ENCODE measurements around the gene TRIM67. TPM values are rescaled to one million over a fixed set of nuclear protein-coding genes. Genes with fewer than 3 reads are reported as not detected.

TRIM67 gene
- total RNA-seq, 1 donor from 2014 or later, result not detected

- FAIRE-seq, result no peak
- Histone ChIP-seq H3K36me3 (ENCODE audit: control insufficient read depth, insufficient read depth, low read length) (no peaks in the 10 kb centered on the region), H3K4me3 (ENCODE audit: low read depth, low read length) (no peak overlapping the region), H3K27me3 (ENCODE audit: control insufficient read depth, insufficient read depth, low read length) (peaks cover 5% of the 10 kb centered on the region)
- TF ChIP-seq CTCF (IDR thresholded peaks at IDR 0.05; ENCODE audit: insufficient read depth, low read length, severe bottlenecking), result no peak
- DNase-seq (ENCODE audit: low read depth), result no peak
These were observed 15.4 kb downstream of the TRIM67 start for GRCh38 chr1:231177226-231177625.

GRCh38 chr1:231177936-231178335 is 16.1 kb downstream of the TRIM67 start:
- TF ChIP-seq CTCF (IDR thresholded peaks at IDR 0.05; ENCODE audit: insufficient read depth, low read length, severe bottlenecking), result no peak
- H3K4me3 ChIP-seq (ENCODE audit: low read depth, low read length), result no peak overlapping the region
- FAIRE-seq, result peak; percentile 55
- H3K27me3 ChIP-seq (ENCODE audit: control insufficient read depth, insufficient read depth, low read length), result peaks cover 8% of the 10 kb centered on the region
- no peaks in the 10 kb centered on the region for H3K36me3 ChIP-seq (ENCODE audit: control insufficient read depth, insufficient read depth, low read length)
- no peak for DNase-seq (ENCODE audit: low read depth)

GRCh38 chr1:231178970-231179369 is 17.1 kb downstream of the TRIM67 start:
- no peak for DNase-seq (ENCODE audit: low read depth)
- FAIRE-seq, result no peak
- H3K27me3 ChIP-seq (ENCODE audit: control insufficient read depth, insufficient read depth, low read length), result peaks cover 8% of the 10 kb centered on the region
- no peaks in the 10 kb centered on the region for H3K36me3 ChIP-seq (ENCODE audit: control insufficient read depth, insufficient read depth, low read length)
- H3K4me3 ChIP-seq (ENCODE audit: low read depth, low read length), result no peak overlapping the region
- no peak for TF ChIP-seq CTCF (IDR thresholded peaks at IDR 0.05; ENCODE audit: insufficient read depth, low read length, severe bottlenecking)

- Histone ChIP-seq H3K27me3 (ENCODE audit: control insufficient read depth, insufficient read depth, low read length) (peaks cover 8% of the 10 kb centered on the region), H3K36me3 (ENCODE audit: control insufficient read depth, insufficient read depth, low read length) (no peaks in the 10 kb centered on the region), H3K4me3 (ENCODE audit: low read depth, low read length) (no peak overlapping the region)
- TF ChIP-seq CTCF (IDR thresholded peaks at IDR 0.05; ENCODE audit: insufficient read depth, low read length, severe bottlenecking), result no peak
- FAIRE-seq (no peak), DNase-seq (ENCODE audit: low read depth) (no peak)
These were observed 18.2 kb downstream of the TRIM67 start for GRCh38 chr1:231180034-231180433.

- TF ChIP-seq CTCF (IDR thresholded peaks at IDR 0.05; ENCODE audit: insufficient read depth, low read length, severe bottlenecking), result no peak
- H3K27me3 ChIP-seq (ENCODE audit: control insufficient read depth, insufficient read depth, low read length), result peaks cover 6% of the 10 kb centered on the region
- no peak overlapping the region for H3K4me3 ChIP-seq (ENCODE audit: low read depth, low read length)
- FAIRE-seq (no peak), DNase-seq (ENCODE audit: low read depth) (no peak)
- H3K36me3 ChIP-seq (ENCODE audit: control insufficient read depth, insufficient read depth, low read length), result no peaks in the 10 kb centered on the region
These were observed 19.4 kb downstream of the TRIM67 start for GRCh38 chr1:231181271-231181670.

- FAIRE-seq (no peak), DNase-seq (ENCODE audit: low read depth) (no peak)
- no peaks in the 10 kb centered on the region for H3K36me3 ChIP-seq (ENCODE audit: control insufficient read depth, insufficient read depth, low read length)
- peaks cover 3% of the 10 kb centered on the region for H3K27me3 ChIP-seq (ENCODE audit: control insufficient read depth, insufficient read depth, low read length)
- no peak overlapping the region for H3K4me3 ChIP-seq (ENCODE audit: low read depth, low read length)
- no peak for TF ChIP-seq CTCF (IDR thresholded peaks at IDR 0.05; ENCODE audit: insufficient read depth, low read length, severe bottlenecking)
These were observed 20.5 kb downstream of the TRIM67 start for GRCh38 chr1:231182317-231182716.

Measured in bronchial epithelial cell (primary cell).